Measurements from ENCODE around the gene KYAT1. TPM values are rescaled to one million over a fixed set of nuclear protein-coding genes. Genes with fewer than 3 reads are reported as not detected.

Gene KYAT1
- total RNA-seq, 2 donors from 2014 or later, result 5.4 to 14.2 TPM

DNA sequence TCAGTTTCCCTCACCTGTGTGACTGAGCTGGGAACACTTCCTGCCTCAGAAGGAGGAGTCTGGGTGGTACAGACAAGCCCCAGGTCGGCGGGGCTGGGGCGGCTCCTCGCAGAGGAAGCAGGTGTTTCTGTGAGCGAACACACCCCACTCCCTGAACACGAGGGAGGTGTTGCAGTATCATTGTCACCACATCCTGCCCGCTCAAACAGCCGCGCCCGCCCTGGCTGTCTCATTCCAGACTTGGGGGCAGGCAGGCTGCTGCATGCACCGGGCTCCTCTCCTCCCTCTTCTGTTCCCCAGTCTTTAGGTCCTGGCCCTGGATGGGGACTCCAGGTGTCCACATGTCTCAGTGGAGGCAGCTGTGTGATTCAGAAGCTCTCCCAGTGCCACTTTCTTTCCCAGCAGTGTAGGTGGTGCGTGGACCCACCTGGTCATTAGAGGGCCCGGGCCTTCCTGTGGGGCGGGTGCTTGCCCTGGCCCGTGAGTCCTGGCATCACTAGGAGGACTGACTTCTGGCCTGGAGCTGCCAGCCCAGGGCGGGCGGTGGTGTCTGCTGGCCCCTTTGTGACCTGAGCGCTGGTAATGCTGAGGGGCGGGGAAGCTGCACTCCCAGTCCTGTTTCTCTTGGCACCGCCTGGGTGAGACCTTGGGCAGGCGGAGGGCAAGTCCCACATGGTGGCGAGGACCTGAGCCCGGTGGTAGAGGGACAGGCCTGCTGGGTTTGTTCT lies 20.8 kb upstream of the KYAT1 start:
- ATAC-seq (ENCODE audit: insufficient number of reproducible peaks, low FRiP score, low read depth) (peak; percentile 14), DNase-seq (ENCODE audit: low spot score) (no peak)
- peaks cover 18% of the 10 kb centered on the region for H3K36me3 ChIP-seq
- TF ChIP-seq, protein P1, sequence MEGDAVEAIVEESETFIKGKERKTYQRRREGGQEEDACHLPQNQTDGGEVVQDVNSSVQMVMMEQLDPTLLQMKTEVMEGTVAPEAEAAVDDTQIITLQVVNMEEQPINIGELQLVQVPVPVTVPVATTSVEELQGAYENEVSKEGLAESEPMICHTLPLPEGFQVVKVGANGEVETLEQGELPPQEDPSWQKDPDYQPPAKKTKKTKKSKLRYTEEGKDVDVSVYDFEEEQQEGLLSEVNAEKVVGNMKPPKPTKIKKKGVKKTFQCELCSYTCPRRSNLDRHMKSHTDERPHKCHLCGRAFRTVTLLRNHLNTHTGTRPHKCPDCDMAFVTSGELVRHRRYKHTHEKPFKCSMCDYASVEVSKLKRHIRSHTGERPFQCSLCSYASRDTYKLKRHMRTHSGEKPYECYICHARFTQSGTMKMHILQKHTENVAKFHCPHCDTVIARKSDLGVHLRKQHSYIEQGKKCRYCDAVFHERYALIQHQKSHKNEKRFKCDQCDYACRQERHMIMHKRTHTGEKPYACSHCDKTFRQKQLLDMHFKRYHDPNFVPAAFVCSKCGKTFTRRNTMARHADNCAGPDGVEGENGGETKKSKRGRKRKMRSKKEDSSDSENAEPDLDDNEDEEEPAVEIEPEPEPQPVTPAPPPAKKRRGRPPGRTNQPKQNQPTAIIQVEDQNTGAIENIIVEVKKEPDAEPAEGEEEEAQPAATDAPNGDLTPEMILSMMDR (IDR thresholded peaks at IDR 0.05), result no peak
- no peaks in the 10 kb centered on the region for H3K9me3 ChIP-seq
- peak overlapping the region; percentile 33 for H3K4me3 ChIP-seq
- peak overlapping the region; percentile 87 to 89 for H3K27ac ChIP-seq
- no peaks in the 10 kb centered on the region for H3K27me3 ChIP-seq (replicated peaks; ENCODE audit: insufficient read depth)
- H3K4me1 ChIP-seq (ENCODE audit: control insufficient read depth in 1 of 2, low read depth in 2 of 2), result peaks cover 24 to 65% of the 10 kb centered on the region in 2 donors

DNA sequence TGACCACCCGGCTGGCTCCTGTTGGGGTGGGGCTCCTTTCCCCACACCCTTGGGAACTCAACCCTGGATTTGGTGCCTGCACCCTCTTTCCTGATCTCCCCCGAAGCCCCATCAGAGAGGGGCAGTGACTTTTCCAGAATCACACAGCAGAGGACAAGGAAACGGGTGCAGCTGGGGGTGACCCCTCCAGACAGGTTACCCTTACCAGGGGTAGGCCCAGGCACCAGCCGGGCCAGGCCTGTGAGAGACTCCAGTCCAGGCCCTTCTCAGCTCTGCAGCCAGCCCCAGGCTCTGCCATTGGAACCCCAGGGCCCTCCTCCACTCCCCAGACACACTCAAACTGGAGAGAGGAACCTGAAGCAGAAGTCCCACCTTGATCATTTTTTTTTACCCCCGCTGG lies 20.1 kb upstream of the KYAT1 start:
- Histone ChIP-seq H3K4me3 (no peak overlapping the region), H3K4me1 (ENCODE audit: control insufficient read depth in 1 of 2, low read depth in 2 of 2) (peaks cover 24 to 65% of the 10 kb centered on the region in 2 donors), H3K27me3 (replicated peaks; ENCODE audit: insufficient read depth) (no peaks in the 10 kb centered on the region), H3K36me3 (peaks cover 19% of the 10 kb centered on the region), H3K27ac (peak overlapping the region; percentile 87 to 89), H3K9me3 (no peaks in the 10 kb centered on the region)
- DNase-seq (ENCODE audit: low spot score) (no peak), ATAC-seq (ENCODE audit: insufficient number of reproducible peaks, low FRiP score, low read depth) (no peak)
- TF ChIP-seq, protein P1 (IDR thresholded peaks at IDR 0.05), result no peak

DNA sequence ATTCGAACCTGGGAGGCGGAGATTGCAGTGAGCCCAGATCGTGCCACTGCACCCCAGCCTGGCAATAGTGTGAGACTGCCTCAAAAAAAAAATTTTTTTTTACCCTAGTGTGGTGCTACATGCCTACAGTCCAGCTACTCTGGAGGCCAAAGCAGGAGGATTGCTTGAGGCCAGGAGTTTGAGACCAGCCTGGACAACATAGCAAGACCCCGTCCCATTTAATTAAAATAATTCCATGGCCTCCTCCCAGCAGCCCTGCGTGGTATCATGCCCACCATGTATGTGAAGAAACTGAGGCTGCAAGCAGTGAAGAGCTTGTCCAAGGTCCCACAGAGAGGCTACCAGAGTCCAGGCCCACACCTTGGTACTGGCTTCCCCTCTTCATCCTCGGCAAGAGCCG lies 19.6 kb upstream of the KYAT1 start:
- Histone ChIP-seq H3K27me3 (replicated peaks; ENCODE audit: insufficient read depth) (no peaks in the 10 kb centered on the region), H3K4me3 (no peak overlapping the region), H3K4me1 (ENCODE audit: control insufficient read depth in 1 of 2, low read depth in 2 of 2) (peaks cover 24 to 65% of the 10 kb centered on the region in 2 donors), H3K27ac (peak overlapping the region; percentile 87 to 89), H3K9me3 (no peaks in the 10 kb centered on the region), H3K36me3 (peaks cover 24% of the 10 kb centered on the region)
- TF ChIP-seq, protein P1 (IDR thresholded peaks at IDR 0.05), result no peak
- ATAC-seq (ENCODE audit: insufficient number of reproducible peaks, low FRiP score, low read depth) (no peak), DNase-seq (ENCODE audit: low spot score) (no peak)

DNA sequence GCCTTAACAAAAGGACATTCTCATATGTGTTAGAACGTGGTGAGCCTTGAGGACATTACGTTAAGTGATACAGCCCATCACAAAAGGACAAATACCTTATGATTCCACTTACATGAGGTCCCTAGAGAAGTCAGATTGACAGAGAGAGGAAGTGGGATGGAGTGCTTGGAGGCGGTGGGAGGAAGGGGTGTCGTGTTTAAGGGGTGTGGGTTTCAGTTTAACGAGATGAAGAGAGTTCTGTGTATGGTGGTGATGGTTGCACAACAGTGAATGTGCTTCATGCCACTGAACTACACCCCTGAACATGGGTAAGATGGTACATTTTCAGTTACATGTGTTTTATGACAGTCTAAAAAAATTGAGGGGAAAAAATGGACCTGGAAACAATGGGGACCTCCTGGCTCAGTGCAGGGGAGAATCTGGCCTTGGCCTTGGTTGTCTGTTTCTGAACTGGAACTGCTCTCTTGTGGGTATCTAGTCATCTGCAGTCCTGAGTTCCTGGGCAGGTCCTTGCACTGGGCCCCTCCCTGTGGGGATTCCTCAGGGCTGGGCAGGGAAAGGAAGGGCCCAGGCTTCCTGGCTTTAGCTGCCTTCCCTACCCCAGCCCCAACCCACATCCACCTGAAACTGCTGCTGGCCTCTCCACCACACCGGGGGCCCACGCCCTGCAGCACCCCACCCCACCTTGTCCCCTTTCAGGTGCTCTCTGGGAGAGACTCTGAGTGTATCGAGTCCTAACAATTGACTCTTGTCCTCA lies 18.0 kb upstream of the KYAT1 start:
- H3K36me3 ChIP-seq, result peaks cover 38% of the 10 kb centered on the region
- ATAC-seq (ENCODE audit: insufficient number of reproducible peaks, low FRiP score, low read depth) (no peak), DNase-seq (ENCODE audit: low spot score) (no peak)
- TF ChIP-seq, protein P1 (IDR thresholded peaks at IDR 0.05), result no peak
- H3K9me3 ChIP-seq, result no peaks in the 10 kb centered on the region
- no peaks in the 10 kb centered on the region for H3K27me3 ChIP-seq (replicated peaks; ENCODE audit: insufficient read depth)
- H3K4me1 ChIP-seq (ENCODE audit: control insufficient read depth in 1 of 2, low read depth in 2 of 2), result peaks cover 24 to 59% of the 10 kb centered on the region in 2 donors
- H3K27ac ChIP-seq, result peak overlapping the region; percentile 87 to 89
- no peak overlapping the region for H3K4me3 ChIP-seq

DNA sequence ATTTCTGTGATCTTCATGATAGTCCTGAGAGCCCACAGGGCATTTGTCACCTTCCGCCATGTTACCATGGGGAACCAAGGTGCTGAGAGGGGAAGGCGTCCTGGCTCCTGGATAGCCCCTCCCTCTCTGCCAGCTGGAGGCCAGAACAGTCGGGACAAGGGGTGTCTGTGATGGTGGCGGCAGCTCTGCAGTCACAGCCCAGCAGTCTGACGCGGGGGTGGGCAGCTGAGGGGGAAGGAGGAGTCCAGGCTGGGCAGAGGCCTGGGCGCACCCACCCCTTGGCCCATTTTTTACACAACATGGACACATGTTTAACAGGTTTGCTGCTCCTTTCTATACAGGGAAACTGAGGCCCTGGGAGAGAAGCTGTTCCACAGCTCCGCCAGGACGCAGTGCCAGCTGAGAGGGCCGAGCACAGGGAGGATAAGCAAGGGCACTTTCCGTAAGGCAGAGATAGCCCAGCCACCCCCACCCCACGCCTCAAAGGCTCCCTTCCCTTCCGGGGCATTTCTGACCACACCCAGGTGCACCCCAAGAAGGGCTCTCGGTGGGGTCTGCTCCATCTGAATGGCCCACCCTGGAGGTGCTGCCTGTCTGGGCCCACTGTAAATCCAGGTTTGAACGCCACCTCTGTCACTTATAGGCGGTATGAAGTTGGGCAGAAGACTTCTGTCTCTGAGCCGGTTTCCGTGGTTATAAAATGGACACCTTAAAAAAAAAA lies 17.3 kb upstream of the KYAT1 start:
- H3K4me3 ChIP-seq, result no peak overlapping the region
- H3K9me3 ChIP-seq, result no peaks in the 10 kb centered on the region
- TF ChIP-seq, protein P1 (IDR thresholded peaks at IDR 0.05), result no peak
- no peak for ATAC-seq (ENCODE audit: insufficient number of reproducible peaks, low FRiP score, low read depth)
- no peaks in the 10 kb centered on the region for H3K27me3 ChIP-seq (replicated peaks; ENCODE audit: insufficient read depth)
- DNase-seq (ENCODE audit: low spot score), result no peak
- peaks cover 24 to 57% of the 10 kb centered on the region in 2 donors for H3K4me1 ChIP-seq (ENCODE audit: control insufficient read depth in 1 of 2, low read depth in 2 of 2)
- peak overlapping the region; percentile 87 to 89 for H3K27ac ChIP-seq
- peaks cover 39% of the 10 kb centered on the region for H3K36me3 ChIP-seq

Data from thoracic aorta (tissue), 2 donors.